ENCODE results near the gene COL2A1.

Gene COL2A1

DNA sequence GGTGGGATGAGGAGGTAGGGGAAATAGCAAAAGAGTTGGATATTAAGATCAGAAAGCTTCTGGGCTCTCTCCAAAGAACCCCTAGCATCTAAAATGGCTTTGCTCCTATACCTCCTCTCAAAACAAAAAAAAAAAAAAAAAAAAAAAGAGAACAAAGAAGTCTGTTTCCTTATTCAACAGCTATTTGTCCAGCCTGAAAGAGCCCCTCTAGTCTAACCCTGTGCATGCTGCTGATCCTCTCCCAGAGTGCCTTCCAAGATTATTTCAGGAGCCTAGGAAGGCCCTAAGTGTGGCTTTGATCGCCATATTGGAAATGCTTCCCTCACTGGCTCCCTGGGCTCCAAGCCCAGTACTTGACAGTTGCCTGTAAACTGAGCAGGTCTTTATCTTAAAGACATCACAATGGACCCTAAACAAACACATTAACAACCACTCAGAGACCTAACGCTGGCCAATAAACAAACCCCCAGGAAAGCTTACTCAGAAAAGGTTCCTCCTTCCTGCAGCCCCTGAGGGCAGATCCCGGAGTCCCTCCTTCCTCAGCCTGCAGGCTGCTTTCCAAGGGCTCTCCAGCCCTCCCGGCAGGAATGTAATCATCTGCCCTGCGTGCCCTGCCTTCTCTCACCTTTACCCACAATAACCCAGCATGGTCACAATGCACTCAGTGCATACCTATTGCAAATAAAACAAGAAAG, 17.4 kb upstream of the COL2A1 start:
- no peaks in the 10 kb centered on the region for H3K4me1 ChIP-seq (ENCODE audit: control insufficient read depth, insufficient read depth, low read length, unreplicated experiment)
- H3K36me3 ChIP-seq (ENCODE audit: insufficient read depth, low read length): no peaks in the 10 kb centered on the region

GRCh38 chr12:48019639-48020265, 15.5 kb upstream of the COL2A1 start:
- H3K27me3 ChIP-seq (ENCODE audit: insufficient read depth, low read length): peaks cover 84% of the 10 kb centered on the region
- no peaks in the 10 kb centered on the region for H3K4me1 ChIP-seq (ENCODE audit: control insufficient read depth, insufficient read depth, low read length, unreplicated experiment)
- no peak overlapping the region for H2AFZ ChIP-seq (ENCODE audit: low read length, unreplicated experiment)
- H3K27ac ChIP-seq (ENCODE audit: low read depth, low read length): no peak overlapping the region
- no peaks in the 10 kb centered on the region for H3K36me3 ChIP-seq (ENCODE audit: insufficient read depth, low read length)
- no peak overlapping the region for H3K4me3 ChIP-seq (ENCODE audit: low read depth, low read length)
- H3K79me2 ChIP-seq (ENCODE audit: control insufficient read depth, insufficient read depth, low read length, unreplicated experiment): no peaks in the 10 kb centered on the region

More for the DNA sequence above, 17.4 kb upstream of the COL2A1 start:
- H3K79me2 ChIP-seq (ENCODE audit: control insufficient read depth, insufficient read depth, low read length, unreplicated experiment): no peaks in the 10 kb centered on the region
- H3K27me3 ChIP-seq (ENCODE audit: insufficient read depth, low read length): peaks cover 78% of the 10 kb centered on the region
- H2AFZ ChIP-seq (ENCODE audit: low read length, unreplicated experiment): no peak overlapping the region
- no peak overlapping the region for H3K4me3 ChIP-seq (ENCODE audit: low read depth, low read length)
- H3K27ac ChIP-seq (ENCODE audit: low read depth, low read length): no peak overlapping the region

- no peaks in the 10 kb centered on the region for H3K4me1 ChIP-seq (ENCODE audit: control insufficient read depth, insufficient read depth, low read length, unreplicated experiment)
- H3K27me3 ChIP-seq (ENCODE audit: insufficient read depth, low read length): peaks cover 91% of the 10 kb centered on the region
- H3K79me2 ChIP-seq (ENCODE audit: control insufficient read depth, insufficient read depth, low read length, unreplicated experiment): no peaks in the 10 kb centered on the region
- no peaks in the 10 kb centered on the region for H3K36me3 ChIP-seq (ENCODE audit: insufficient read depth, low read length)
- H3K4me3 ChIP-seq (ENCODE audit: low read depth, low read length): no peak overlapping the region
- no peak overlapping the region for H2AFZ ChIP-seq (ENCODE audit: low read length, unreplicated experiment)
- no peak overlapping the region for H3K27ac ChIP-seq (ENCODE audit: low read depth, low read length)
Measured at GRCh38 chr12:48018618-48018995, 14.3 kb upstream of the COL2A1 start.

- Histone ChIP-seq H3K4me1 (ENCODE audit: control insufficient read depth, insufficient read depth, low read length, unreplicated experiment) (no peaks in the 10 kb centered on the region), H3K4me3 (ENCODE audit: low read depth, low read length) (no peak overlapping the region), H3K27me3 (ENCODE audit: insufficient read depth, low read length) (peaks cover 90% of the 10 kb centered on the region), H3K27ac (ENCODE audit: low read depth, low read length) (no peak overlapping the region), H2AFZ (ENCODE audit: low read length, unreplicated experiment) (no peak overlapping the region), H3K79me2 (ENCODE audit: control insufficient read depth, insufficient read depth, low read length, unreplicated experiment) (no peaks in the 10 kb centered on the region), H3K36me3 (ENCODE audit: insufficient read depth, low read length) (no peaks in the 10 kb centered on the region)
Measured at GRCh38 chr12:48017921-48018617, 13.8 kb upstream of the COL2A1 start.

- Histone ChIP-seq H2AFZ (ENCODE audit: low read length, unreplicated experiment) (no peak overlapping the region), H3K4me1 (ENCODE audit: control insufficient read depth, insufficient read depth, low read length, unreplicated experiment) (no peaks in the 10 kb centered on the region), H3K27me3 (ENCODE audit: insufficient read depth, low read length) (peaks cover 89% of the 10 kb centered on the region), H3K27ac (ENCODE audit: low read depth, low read length) (no peak overlapping the region), H3K4me3 (ENCODE audit: low read depth, low read length) (no peak overlapping the region), H3K36me3 (ENCODE audit: insufficient read depth, low read length) (no peaks in the 10 kb centered on the region), H3K79me2 (ENCODE audit: control insufficient read depth, insufficient read depth, low read length, unreplicated experiment) (no peaks in the 10 kb centered on the region)
Measured at GRCh38 chr12:48017496-48017895, 13.2 kb upstream of the COL2A1 start.

DNA sequence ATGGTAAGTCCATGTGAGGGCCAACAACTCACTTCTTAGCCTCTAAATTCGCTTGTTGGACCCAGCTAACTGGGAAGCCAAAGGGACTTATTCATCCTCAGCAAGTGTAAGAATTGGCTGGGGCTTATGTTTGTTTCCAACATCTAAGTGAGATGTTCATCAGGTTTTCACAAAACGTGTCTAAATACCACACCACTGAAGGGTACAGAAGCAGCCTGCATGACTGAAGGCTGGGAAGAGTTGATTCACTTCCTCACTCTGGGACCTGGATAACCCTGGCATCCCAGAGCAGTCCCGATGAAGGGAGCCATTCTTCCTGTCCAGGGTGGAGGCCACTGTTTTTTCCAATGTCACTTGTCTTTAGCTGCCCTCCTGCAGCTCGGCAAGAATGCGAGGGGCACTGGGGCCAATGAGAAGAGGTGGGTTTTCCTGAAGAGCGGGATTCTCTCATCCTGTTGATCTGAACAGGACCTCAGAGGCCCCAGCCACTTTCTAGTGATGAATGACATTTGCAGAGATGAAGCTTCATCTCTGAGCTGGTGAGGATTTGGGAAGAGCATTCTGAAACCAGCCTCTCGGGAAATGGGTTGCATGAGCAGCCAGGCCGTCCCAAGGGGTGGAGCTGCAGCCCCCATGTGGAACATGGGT, 12.2 kb upstream of the COL2A1 start:
- Histone ChIP-seq H2AFZ (ENCODE audit: low read length, unreplicated experiment) (no peak overlapping the region), H3K4me3 (ENCODE audit: low read depth, low read length) (no peak overlapping the region), H3K27me3 (ENCODE audit: insufficient read depth, low read length) (peaks cover 85% of the 10 kb centered on the region), H3K79me2 (ENCODE audit: control insufficient read depth, insufficient read depth, low read length, unreplicated experiment) (no peaks in the 10 kb centered on the region), H3K4me1 (ENCODE audit: control insufficient read depth, insufficient read depth, low read length, unreplicated experiment) (no peaks in the 10 kb centered on the region), H3K27ac (ENCODE audit: low read depth, low read length) (no peak overlapping the region), H3K36me3 (ENCODE audit: insufficient read depth, low read length) (no peaks in the 10 kb centered on the region)

DNA sequence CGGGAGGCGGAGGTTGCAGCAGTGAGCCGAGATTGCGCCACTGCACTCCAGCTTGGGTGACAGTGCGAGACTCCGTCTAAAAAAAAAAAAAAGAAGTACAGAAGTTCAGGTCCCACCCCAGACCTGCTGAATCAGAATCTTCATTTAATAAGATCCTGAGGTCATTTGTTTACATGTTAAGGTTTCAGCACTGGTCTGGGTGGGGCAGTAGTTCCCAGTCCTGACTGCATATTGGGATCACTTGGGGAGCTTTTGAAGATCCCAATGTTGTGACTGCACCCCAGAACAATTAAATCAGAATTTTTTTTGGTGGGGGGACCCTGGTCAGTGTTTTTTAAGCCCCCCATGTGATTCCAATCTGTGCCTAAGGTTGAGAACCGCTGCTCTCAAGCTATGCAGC, 11.7 kb upstream of the COL2A1 start:
- H3K4me3 ChIP-seq (ENCODE audit: low read depth, low read length): no peak overlapping the region
- no peak overlapping the region for H3K27ac ChIP-seq (ENCODE audit: low read depth, low read length)
- no peaks in the 10 kb centered on the region for H3K36me3 ChIP-seq (ENCODE audit: insufficient read depth, low read length)
- H3K27me3 ChIP-seq (ENCODE audit: insufficient read depth, low read length): peaks cover 86% of the 10 kb centered on the region
- no peaks in the 10 kb centered on the region for H3K4me1 ChIP-seq (ENCODE audit: control insufficient read depth, insufficient read depth, low read length, unreplicated experiment)
- H2AFZ ChIP-seq (ENCODE audit: low read length, unreplicated experiment): no peak overlapping the region
- H3K79me2 ChIP-seq (ENCODE audit: control insufficient read depth, insufficient read depth, low read length, unreplicated experiment): no peaks in the 10 kb centered on the region

DNA sequence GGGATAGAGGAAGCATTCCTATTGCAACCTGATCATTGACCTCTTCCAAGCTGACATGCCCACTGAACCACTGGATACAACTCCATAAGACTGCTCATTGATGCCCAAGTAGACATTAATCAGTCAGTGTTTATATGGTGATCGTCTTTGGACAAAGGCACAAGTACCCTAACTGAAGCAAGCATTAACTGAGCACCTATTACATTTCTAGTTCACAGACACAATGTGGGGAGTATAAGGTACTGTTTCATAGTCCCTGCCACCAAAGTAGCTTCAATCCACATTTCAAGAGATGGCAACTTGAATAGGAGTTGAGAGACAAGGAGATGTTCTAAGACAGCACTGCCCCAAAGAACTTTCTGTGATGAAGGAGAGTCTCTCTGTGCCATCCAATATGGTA, 10.9 kb upstream of the COL2A1 start:
- peaks cover 88% of the 10 kb centered on the region for H3K27me3 ChIP-seq (ENCODE audit: insufficient read depth, low read length)
- H3K4me3 ChIP-seq (ENCODE audit: low read depth, low read length): no peak overlapping the region

DNA sequence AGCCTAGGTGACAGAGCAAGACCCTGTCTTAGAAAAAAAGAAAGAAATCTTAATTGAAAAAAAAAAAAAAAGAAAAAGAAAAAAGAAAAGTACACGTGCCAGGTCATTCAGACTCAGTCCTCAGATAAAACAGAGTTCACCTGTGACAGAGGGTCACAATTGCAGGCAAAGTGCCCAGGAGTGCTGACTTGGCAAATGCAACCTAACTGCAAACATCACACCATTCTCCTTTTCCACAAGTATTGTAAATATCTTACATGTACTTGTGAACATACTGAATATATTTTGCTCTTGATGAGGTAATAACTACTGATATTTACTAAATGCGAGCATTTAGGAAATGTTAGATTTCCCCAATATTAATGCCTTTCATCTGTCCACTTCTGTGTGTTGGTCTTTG, 9.0 kb upstream of the COL2A1 start:
- no peak overlapping the region for H3K4me3 ChIP-seq (ENCODE audit: low read depth, low read length)
- H3K27me3 ChIP-seq (ENCODE audit: insufficient read depth, low read length): peaks cover 89% of the 10 kb centered on the region
- H3K79me2 ChIP-seq (ENCODE audit: control insufficient read depth, insufficient read depth, low read length, unreplicated experiment): no peaks in the 10 kb centered on the region
- no peak overlapping the region for H3K27ac ChIP-seq (ENCODE audit: low read depth, low read length)
- no peaks in the 10 kb centered on the region for H3K4me1 ChIP-seq (ENCODE audit: control insufficient read depth, insufficient read depth, low read length, unreplicated experiment)
- no peak overlapping the region for H2AFZ ChIP-seq (ENCODE audit: low read length, unreplicated experiment)
- H3K36me3 ChIP-seq (ENCODE audit: insufficient read depth, low read length): no peaks in the 10 kb centered on the region

More for the DNA sequence above, 10.9 kb upstream of the COL2A1 start:
- Histone ChIP-seq H2AFZ (ENCODE audit: low read length, unreplicated experiment) (no peak overlapping the region), H3K4me1 (ENCODE audit: control insufficient read depth, insufficient read depth, low read length, unreplicated experiment) (no peaks in the 10 kb centered on the region), H3K79me2 (ENCODE audit: control insufficient read depth, insufficient read depth, low read length, unreplicated experiment) (no peaks in the 10 kb centered on the region), H3K27ac (ENCODE audit: low read depth, low read length) (no peak overlapping the region), H3K36me3 (ENCODE audit: insufficient read depth, low read length) (no peaks in the 10 kb centered on the region)

GRCh38 chr12:48012070-48012469, 7.8 kb upstream of the COL2A1 start:
- Histone ChIP-seq H3K4me3 (ENCODE audit: low read depth, low read length) (no peak overlapping the region), H3K27me3 (ENCODE audit: insufficient read depth, low read length) (peaks cover 88% of the 10 kb centered on the region), H3K27ac (ENCODE audit: low read depth, low read length) (no peak overlapping the region), H3K36me3 (ENCODE audit: insufficient read depth, low read length) (no peaks in the 10 kb centered on the region), H3K4me1 (ENCODE audit: control insufficient read depth, insufficient read depth, low read length, unreplicated experiment) (no peaks in the 10 kb centered on the region), H3K79me2 (ENCODE audit: control insufficient read depth, insufficient read depth, low read length, unreplicated experiment) (no peaks in the 10 kb centered on the region), H2AFZ (ENCODE audit: low read length, unreplicated experiment) (no peak overlapping the region)

Measured in ACC112 (cell line).